ENCODE measurements around the gene HAPLN2.
"Not testable (repeated sequence)": the region's sequence is repeated elsewhere in the genome, so short reads cannot be mapped to it uniquely, and the experiment has no call there.

The HAPLN2 gene

GRCh38 chr1:156592158-156592909 lies 26.9 kb upstream of the HAPLN2 start:
- no peak for DNase-seq (ENCODE audit: low read depth)

GRCh38 chr1:156592910-156593660 lies 26.1 kb upstream of the HAPLN2 start:
- no peak for DNase-seq (ENCODE audit: low read depth)

- no peak for DNase-seq (ENCODE audit: low read depth)
Measured at GRCh38 chr1:156593661-156593989, 25.6 kb upstream of the HAPLN2 start.

- no peak for DNase-seq (ENCODE audit: low read depth)
Measured at GRCh38 chr1:156594190-156594589, 25.0 kb upstream of the HAPLN2 start.

GRCh38 chr1:156595016-156595415 lies 24.2 kb upstream of the HAPLN2 start:
- DNase-seq (ENCODE audit: low read depth), result no peak

GRCh38 chr1:156596426-156596825 lies 22.8 kb upstream of the HAPLN2 start:
- DNase-seq (ENCODE audit: low read depth), result no peak

GRCh38 chr1:156598125-156598524 lies 21.1 kb upstream of the HAPLN2 start:
- DNase-seq (ENCODE audit: low read depth), result no peak

- DNase-seq (ENCODE audit: low read depth), result no peak
Measured at GRCh38 chr1:156598731-156599432, 20.3 kb upstream of the HAPLN2 start.

GRCh38 chr1:156599811-156600210 lies 19.4 kb upstream of the HAPLN2 start:
- DNase-seq (ENCODE audit: low read depth), result no peak

GRCh38 chr1:156600733-156601121 lies 18.5 kb upstream of the HAPLN2 start:
- DNase-seq (ENCODE audit: low read depth), result no peak

GRCh38 chr1:156601122-156601830 lies 17.9 kb upstream of the HAPLN2 start, which contains the start of gene GPATCH4:
Gene GPATCH4, minus strand, starts transcription at chr1:156601479.
- DNase-seq (ENCODE audit: low read depth), result peak; percentile 59

- no peak for DNase-seq (ENCODE audit: low read depth)
Measured at GRCh38 chr1:156601892-156602291, 17.3 kb upstream of the HAPLN2 start.

GRCh38 chr1:156602557-156602993 lies 16.6 kb upstream of the HAPLN2 start:
- DNase-seq (ENCODE audit: low read depth), result no peak

- DNase-seq (ENCODE audit: low read depth), result not testable (repeated sequence)
Measured at GRCh38 chr1:156607344-156607743, 11.9 kb upstream of the HAPLN2 start.

- peak; percentile 37 for DNase-seq (ENCODE audit: low read depth)
Measured at GRCh38 chr1:156608036-156608674, 11.1 kb upstream of the HAPLN2 start.

- DNase-seq (ENCODE audit: low read depth), result peak; percentile 49
Measured at GRCh38 chr1:156608981-156609380, 10.2 kb upstream of the HAPLN2 start.

GRCh38 chr1:156610072-156610471 lies 9.1 kb upstream of the HAPLN2 start:
- not testable (repeated sequence) for DNase-seq (ENCODE audit: low read depth)

GRCh38 chr1:156612666-156613065 lies 6.5 kb upstream of the HAPLN2 start:
- DNase-seq (ENCODE audit: low read depth), result no peak

GRCh38 chr1:156615946-156616345 lies 3.3 kb upstream of the HAPLN2 start:
- no peak for DNase-seq (ENCODE audit: low read depth)

- DNase-seq (ENCODE audit: low read depth), result no peak
Measured at GRCh38 chr1:156616463-156616862, 2.8 kb upstream of the HAPLN2 start.

GRCh38 chr1:156619582-156619955 lies 354 bp downstream of the HAPLN2 start:
- DNase-seq (ENCODE audit: low read depth), result no peak
